HG02943 (cell line): ENCODE results near the gene TP73.
"Not testable (repeated sequence)": the region's sequence is repeated elsewhere in the genome, so short reads cannot be mapped to it uniquely, and the experiment has no call there.

Source experiments
- ATAC-seq: cut with Tn5 transposase; IDR thresholded peaks from one replicate; pipeline ENCODE4 v1.9.1; 2021; ENCODE audit warnings: mild to moderate bottlenecking, low read depth, moderate library complexity; ENCODE audit not compliant: unreplicated experiment

TP73 gene

GRCh38 chr1:3617806-3618345 lies 34.4 kb upstream of the TP73 start:
- no peak for ATAC-seq

GRCh38 chr1:3618531-3618880 lies 33.8 kb upstream of the TP73 start:
- ATAC-seq: no peak

- ATAC-seq: no peak
Measured at GRCh38 chr1:3618881-3619671, 33.2 kb upstream of the TP73 start.

- ATAC-seq: no peak
Measured at GRCh38 chr1:3620708-3621107, 31.6 kb upstream of the TP73 start.

- ATAC-seq: not testable (repeated sequence)
Measured at GRCh38 chr1:3621151-3621671, 31.1 kb upstream of the TP73 start.

GRCh38 chr1:3622102-3622501 lies 30.2 kb upstream of the TP73 start:
- not testable (repeated sequence) for ATAC-seq

- no peak for ATAC-seq
Measured at GRCh38 chr1:3623441-3624199, 28.7 kb upstream of the TP73 start.

GRCh38 chr1:3624200-3625136 lies 27.8 kb upstream of the TP73 start, which contains the start of gene TPRG1L:
TSS of gene TPRG1L (plus strand) at chr1:3625015. CDS start at chr1:3625073, 58 bp downstream.
- ATAC-seq: peak; percentile 93

- ATAC-seq: no peak
Measured at GRCh38 chr1:3625151-3625907, 27.0 kb upstream of the TP73 start.

GRCh38 chr1:3626025-3626424 lies 26.3 kb upstream of the TP73 start:
- no peak for ATAC-seq

- ATAC-seq: no peak
Measured at GRCh38 chr1:3627515-3628253, 24.6 kb upstream of the TP73 start.

GRCh38 chr1:3628445-3628844 lies 23.9 kb upstream of the TP73 start:
- ATAC-seq: no peak

GRCh38 chr1:3629561-3630160 lies 22.7 kb upstream of the TP73 start:
- ATAC-seq: no peak

- no peak for ATAC-seq
Measured at GRCh38 chr1:3630161-3630611, 22.1 kb upstream of the TP73 start.

GRCh38 chr1:3630914-3631313 lies 21.4 kb upstream of the TP73 start:
- ATAC-seq: no peak

GRCh38 chr1:3631320-3632260 lies 20.7 kb upstream of the TP73 start:
- ATAC-seq: no peak

GRCh38 chr1:3632298-3632697 lies 20.0 kb upstream of the TP73 start:
- no peak for ATAC-seq
